ENCODE measurements around the gene CHIC2. TPM values are rescaled to one million over a fixed set of nuclear protein-coding genes. Genes with fewer than 3 reads are reported as not detected.

The CHIC2 gene
- polyA plus RNA-seq, 1 donor from 2014 or later: 58.5 TPM

DNA sequence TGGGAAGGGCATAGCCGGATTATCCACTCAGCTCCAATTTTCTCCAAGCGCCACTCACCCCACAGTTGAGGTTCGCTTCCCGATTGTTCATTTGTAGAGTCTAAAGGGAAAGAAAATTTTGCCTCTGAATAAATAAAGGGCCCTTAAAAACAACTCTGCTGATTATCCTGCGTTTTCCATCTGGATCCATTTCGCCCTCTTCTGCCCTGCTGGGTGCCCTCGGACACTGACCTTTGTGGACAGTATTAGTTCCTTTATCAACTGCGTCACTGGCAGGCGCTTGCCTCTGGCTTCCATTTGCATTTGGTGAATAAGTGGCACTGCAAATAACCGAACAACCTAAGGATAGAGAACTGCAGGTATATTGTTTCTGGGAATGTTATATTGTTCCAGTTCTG lies 45.6 kb upstream of the CHIC2 start:
- no peaks in the 10 kb centered on the region for H4K20me1 ChIP-seq (ENCODE audit: insufficient read depth)
- no peaks in the 10 kb centered on the region for H3K9me3 ChIP-seq (ENCODE audit: low read length)
- H3K9ac ChIP-seq (ENCODE audit: low read length): no peak overlapping the region
- no peak overlapping the region for H2AFZ ChIP-seq (ENCODE audit: low read depth, low read length)
- no peaks in the 10 kb centered on the region for H3K9me2 ChIP-seq (ENCODE audit: insufficient read depth, low read length)
- no peak for TF ChIP-seq MXI1 (conservative IDR thresholded peaks at IDR 0.05; ENCODE audit: poor library complexity, severe bottlenecking)
- TF ChIP-seq TAF1 (IDR thresholded peaks at IDR 0.05; ENCODE audit: low read depth): no peak
- TF ChIP-seq, protein P1, sequence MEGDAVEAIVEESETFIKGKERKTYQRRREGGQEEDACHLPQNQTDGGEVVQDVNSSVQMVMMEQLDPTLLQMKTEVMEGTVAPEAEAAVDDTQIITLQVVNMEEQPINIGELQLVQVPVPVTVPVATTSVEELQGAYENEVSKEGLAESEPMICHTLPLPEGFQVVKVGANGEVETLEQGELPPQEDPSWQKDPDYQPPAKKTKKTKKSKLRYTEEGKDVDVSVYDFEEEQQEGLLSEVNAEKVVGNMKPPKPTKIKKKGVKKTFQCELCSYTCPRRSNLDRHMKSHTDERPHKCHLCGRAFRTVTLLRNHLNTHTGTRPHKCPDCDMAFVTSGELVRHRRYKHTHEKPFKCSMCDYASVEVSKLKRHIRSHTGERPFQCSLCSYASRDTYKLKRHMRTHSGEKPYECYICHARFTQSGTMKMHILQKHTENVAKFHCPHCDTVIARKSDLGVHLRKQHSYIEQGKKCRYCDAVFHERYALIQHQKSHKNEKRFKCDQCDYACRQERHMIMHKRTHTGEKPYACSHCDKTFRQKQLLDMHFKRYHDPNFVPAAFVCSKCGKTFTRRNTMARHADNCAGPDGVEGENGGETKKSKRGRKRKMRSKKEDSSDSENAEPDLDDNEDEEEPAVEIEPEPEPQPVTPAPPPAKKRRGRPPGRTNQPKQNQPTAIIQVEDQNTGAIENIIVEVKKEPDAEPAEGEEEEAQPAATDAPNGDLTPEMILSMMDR (IDR thresholded peaks at IDR 0.05; ENCODE audit: poor library complexity, severe bottlenecking): no peak
- TF ChIP-seq POLR2AphosphoS5 (IDR thresholded peaks at IDR 0.05): no peak
- no peak overlapping the region for H3K4me2 ChIP-seq (ENCODE audit: low read length)
- peaks cover 10% of the 10 kb centered on the region for H3F3A ChIP-seq (ENCODE audit: insufficient read depth, low read length, poor library complexity, severe bottlenecking)
- peaks cover 38% of the 10 kb centered on the region for H3K27me3 ChIP-seq (ENCODE audit: insufficient read depth, low read depth, low read length)
- H3K4me3 ChIP-seq (ENCODE audit: low read length): peak overlapping the region; percentile 37
- H3K79me2 ChIP-seq (replicated peaks; ENCODE audit: insufficient read depth, low read length): no peaks in the 10 kb centered on the region
- H3K36me3 ChIP-seq (ENCODE audit: insufficient read depth, low read length): no peaks in the 10 kb centered on the region
- H3K27ac ChIP-seq (ENCODE audit: low read length): no peak overlapping the region

DNA sequence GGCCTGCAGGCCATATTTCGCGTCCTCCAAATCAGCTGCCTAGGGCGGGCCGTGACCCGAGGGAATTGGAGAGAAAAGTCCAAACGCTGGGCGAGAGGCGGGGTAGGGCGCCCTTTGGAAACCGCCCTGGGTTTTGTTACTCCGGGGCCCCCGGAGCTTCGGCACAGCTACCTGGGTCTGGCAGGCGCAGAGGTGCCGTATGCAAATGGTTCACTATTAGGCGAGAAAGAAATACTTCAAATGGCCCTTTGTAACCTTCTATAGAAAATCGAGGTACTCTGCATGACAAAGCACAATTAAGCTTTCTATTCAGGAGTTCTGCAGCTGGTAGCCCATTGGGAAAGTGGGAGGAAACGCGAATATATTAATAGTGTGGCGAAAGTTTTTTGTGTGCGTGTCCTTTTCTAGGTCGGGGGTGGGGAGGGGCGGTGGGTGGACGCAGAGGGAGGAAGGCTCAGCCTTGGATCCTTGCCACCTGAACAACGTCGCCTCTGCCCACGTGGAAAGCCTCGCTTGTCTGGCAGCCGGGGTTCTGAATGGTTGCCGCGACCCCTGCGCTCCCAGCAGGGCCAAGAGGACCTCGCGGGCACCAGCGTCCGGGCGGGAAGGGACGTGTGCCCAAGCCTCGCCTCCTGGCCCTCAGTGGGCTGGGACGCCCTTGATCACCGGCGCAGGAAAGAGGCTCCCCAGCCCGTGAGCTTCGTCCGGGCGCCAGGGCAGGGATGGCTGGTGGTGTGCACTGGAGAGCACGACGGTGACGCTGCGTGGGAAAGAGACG lies 45.0 kb upstream of the CHIC2 start:
- Histone ChIP-seq H3K9me2 (ENCODE audit: insufficient read depth, low read length) (no peaks in the 10 kb centered on the region), H3K27me3 (ENCODE audit: insufficient read depth, low read depth, low read length) (peaks cover 43% of the 10 kb centered on the region), H3K79me2 (replicated peaks; ENCODE audit: insufficient read depth, low read length) (no peaks in the 10 kb centered on the region), H3F3A (ENCODE audit: insufficient read depth, low read length, poor library complexity, severe bottlenecking) (peaks cover 10% of the 10 kb centered on the region), H3K36me3 (ENCODE audit: insufficient read depth, low read length) (no peaks in the 10 kb centered on the region), H3K9ac (ENCODE audit: low read length) (no peak overlapping the region), H3K4me2 (ENCODE audit: low read length) (no peak overlapping the region), H3K4me3 (ENCODE audit: low read length) (peak overlapping the region; percentile 40), H3K9me3 (ENCODE audit: low read length) (no peaks in the 10 kb centered on the region), H4K20me1 (ENCODE audit: insufficient read depth) (no peaks in the 10 kb centered on the region), H2AFZ (ENCODE audit: low read depth, low read length) (no peak overlapping the region), H3K27ac (ENCODE audit: low read length) (no peak overlapping the region)
- TF ChIP-seq MXI1 (conservative IDR thresholded peaks at IDR 0.05; ENCODE audit: poor library complexity, severe bottlenecking): no peak
- TF ChIP-seq RAD21 (conservative IDR thresholded peaks at IDR 0.05): no peak

DNA sequence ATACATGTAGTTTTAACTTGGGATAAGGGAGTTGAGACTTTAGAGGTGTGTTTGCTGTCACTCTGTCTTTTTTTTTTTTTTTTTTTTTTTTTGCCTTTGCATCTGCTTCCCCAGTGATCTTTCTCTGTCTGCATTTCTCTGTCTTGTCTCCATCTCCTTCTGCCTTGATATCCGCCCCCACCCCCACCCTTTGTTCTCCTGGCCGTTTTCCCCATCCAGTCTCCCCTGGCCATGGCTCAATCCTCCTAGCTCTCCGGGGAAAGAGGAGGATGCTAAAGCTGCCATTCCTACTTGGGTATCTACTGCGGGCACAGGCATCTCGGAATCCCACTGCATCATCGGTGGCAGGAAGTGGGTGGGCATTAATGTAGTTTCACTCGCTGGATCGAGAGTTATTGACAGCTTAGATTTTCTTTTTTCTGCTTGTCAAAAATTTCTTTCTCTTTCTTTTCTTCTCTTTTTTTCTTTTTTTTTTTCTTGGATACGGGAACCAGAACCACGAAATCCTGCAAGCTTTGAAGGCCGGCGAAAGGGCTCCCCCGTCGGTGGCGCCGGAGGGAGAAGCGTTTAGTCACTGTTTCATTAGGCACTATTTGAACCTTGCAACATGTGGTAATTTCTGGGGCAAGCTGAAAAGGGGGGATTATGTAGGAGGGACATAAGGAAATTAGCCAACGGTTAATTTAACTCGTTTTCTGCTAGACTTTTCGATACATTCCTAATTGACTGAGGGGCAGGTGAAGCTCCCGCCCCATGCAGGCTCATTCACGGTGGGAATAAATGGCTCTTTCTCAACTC lies 43.7 kb upstream of the CHIC2 start:
- Histone ChIP-seq H3K9me2 (ENCODE audit: insufficient read depth, low read length) (no peaks in the 10 kb centered on the region), H3K4me2 (ENCODE audit: low read length) (peak overlapping the region; percentile 21), H4K20me1 (ENCODE audit: insufficient read depth) (no peaks in the 10 kb centered on the region), H3K79me2 (replicated peaks; ENCODE audit: insufficient read depth, low read length) (no peaks in the 10 kb centered on the region), H3K36me3 (ENCODE audit: insufficient read depth, low read length) (no peaks in the 10 kb centered on the region), H3K27ac (ENCODE audit: low read length) (no peak overlapping the region), H2AFZ (ENCODE audit: low read depth, low read length) (no peak overlapping the region), H3K4me3 (ENCODE audit: low read length) (peak overlapping the region; percentile 40), H3F3A (ENCODE audit: insufficient read depth, low read length, poor library complexity, severe bottlenecking) (peaks cover 10% of the 10 kb centered on the region), H3K9ac (ENCODE audit: low read length) (peak overlapping the region; percentile 1), H3K27me3 (ENCODE audit: insufficient read depth, low read depth, low read length) (peaks cover 56% of the 10 kb centered on the region), H3K9me3 (ENCODE audit: low read length) (no peaks in the 10 kb centered on the region)
- TF ChIP-seq POLR2AphosphoS5 (IDR thresholded peaks at IDR 0.05): no peak
- no peak for TF ChIP-seq RAD21 (conservative IDR thresholded peaks at IDR 0.05)

DNA sequence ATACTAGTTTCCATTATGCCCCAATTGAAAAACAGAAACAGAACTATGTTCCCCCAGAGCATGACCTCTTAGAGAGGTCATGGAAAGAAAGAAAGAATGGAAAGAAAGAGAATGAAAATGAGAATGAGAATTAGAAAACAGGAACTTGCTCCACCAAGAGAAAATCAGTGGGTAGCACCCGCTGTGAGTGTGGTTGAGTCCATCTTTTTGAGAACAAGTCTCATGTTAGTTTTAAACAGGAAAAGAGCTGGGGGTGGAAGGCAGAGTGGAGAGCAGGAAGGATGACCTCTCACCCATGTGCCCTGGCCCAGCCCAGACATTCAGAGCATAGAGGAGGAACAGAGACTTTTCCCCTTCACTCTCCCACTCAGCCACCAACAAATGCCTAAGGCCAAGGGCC lies 40.5 kb upstream of the CHIC2 start:
- Histone ChIP-seq H3K9ac (ENCODE audit: low read length) (no peak overlapping the region), H3K36me3 (ENCODE audit: insufficient read depth, low read length) (no peaks in the 10 kb centered on the region), H2AFZ (ENCODE audit: low read depth, low read length) (no peak overlapping the region), H4K20me1 (ENCODE audit: insufficient read depth) (no peaks in the 10 kb centered on the region), H3K9me3 (ENCODE audit: low read length) (no peaks in the 10 kb centered on the region), H3K27ac (ENCODE audit: low read length) (no peak overlapping the region), H3K4me3 (ENCODE audit: low read length) (no peak overlapping the region), H3K27me3 (ENCODE audit: insufficient read depth, low read depth, low read length) (peaks cover 79% of the 10 kb centered on the region), H3K79me2 (replicated peaks; ENCODE audit: insufficient read depth, low read length) (peaks cover 21% of the 10 kb centered on the region), H3K9me2 (ENCODE audit: insufficient read depth, low read length) (no peaks in the 10 kb centered on the region), H3K4me2 (ENCODE audit: low read length) (no peak overlapping the region), H3F3A (ENCODE audit: insufficient read depth, low read length, poor library complexity, severe bottlenecking) (peaks cover 5% of the 10 kb centered on the region)
- TF ChIP-seq, protein P2, sequence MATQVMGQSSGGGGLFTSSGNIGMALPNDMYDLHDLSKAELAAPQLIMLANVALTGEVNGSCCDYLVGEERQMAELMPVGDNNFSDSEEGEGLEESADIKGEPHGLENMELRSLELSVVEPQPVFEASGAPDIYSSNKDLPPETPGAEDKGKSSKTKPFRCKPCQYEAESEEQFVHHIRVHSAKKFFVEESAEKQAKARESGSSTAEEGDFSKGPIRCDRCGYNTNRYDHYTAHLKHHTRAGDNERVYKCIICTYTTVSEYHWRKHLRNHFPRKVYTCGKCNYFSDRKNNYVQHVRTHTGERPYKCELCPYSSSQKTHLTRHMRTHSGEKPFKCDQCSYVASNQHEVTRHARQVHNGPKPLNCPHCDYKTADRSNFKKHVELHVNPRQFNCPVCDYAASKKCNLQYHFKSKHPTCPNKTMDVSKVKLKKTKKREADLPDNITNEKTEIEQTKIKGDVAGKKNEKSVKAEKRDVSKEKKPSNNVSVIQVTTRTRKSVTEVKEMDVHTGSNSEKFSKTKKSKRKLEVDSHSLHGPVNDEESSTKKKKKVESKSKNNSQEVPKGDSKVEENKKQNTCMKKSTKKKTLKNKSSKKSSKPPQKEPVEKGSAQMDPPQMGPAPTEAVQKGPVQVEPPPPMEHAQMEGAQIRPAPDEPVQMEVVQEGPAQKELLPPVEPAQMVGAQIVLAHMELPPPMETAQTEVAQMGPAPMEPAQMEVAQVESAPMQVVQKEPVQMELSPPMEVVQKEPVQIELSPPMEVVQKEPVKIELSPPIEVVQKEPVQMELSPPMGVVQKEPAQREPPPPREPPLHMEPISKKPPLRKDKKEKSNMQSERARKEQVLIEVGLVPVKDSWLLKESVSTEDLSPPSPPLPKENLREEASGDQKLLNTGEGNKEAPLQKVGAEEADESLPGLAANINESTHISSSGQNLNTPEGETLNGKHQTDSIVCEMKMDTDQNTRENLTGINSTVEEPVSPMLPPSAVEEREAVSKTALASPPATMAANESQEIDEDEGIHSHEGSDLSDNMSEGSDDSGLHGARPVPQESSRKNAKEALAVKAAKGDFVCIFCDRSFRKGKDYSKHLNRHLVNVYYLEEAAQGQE (IDR thresholded peaks at IDR 0.05; ENCODE audit: borderline replicate concordance): no peak
- TF ChIP-seq SMC3 (conservative IDR thresholded peaks at IDR 0.05; ENCODE audit: poor library complexity) (no peak), TAF1 (IDR thresholded peaks at IDR 0.05; ENCODE audit: low read depth) (no peak), MXI1 (conservative IDR thresholded peaks at IDR 0.05; ENCODE audit: poor library complexity, severe bottlenecking) (no peak), EP300 (conservative IDR thresholded peaks at IDR 0.05; ENCODE audit: poor library complexity, severe bottlenecking) (no peak), RAD21 (conservative IDR thresholded peaks at IDR 0.05) (no peak), POLR2AphosphoS5 (IDR thresholded peaks at IDR 0.05) (no peak)
- TF ChIP-seq, protein P1 (IDR thresholded peaks at IDR 0.05; ENCODE audit: poor library complexity, severe bottlenecking): no peak
